Chondrocyte (in vitro differentiated cells): Measurements from ENCODE around the gene LPP. TPM values are rescaled to one million over a fixed set of nuclear protein-coding genes. Genes with fewer than 3 reads are reported as not detected.
A peak's percentile ranks its signal among the peaks of the same experiment; 100 is the strongest.

Experiments
- DNase-seq: peaks from one replicate; pipeline ENCODE4 v3.0.0; 2021; ENCODE audit warnings: mixed read lengths, low spot score
- H3K27ac Mint-ChIP-seq: one replicate; pipeline ENCODE4 v1.8.0; 2021; ENCODE audit warnings: mild to moderate bottlenecking, moderate library complexity, mixed read lengths; ENCODE audit not compliant: unreplicated experiment
- H3K27me3 Mint-ChIP-seq: 2 replicates; pipeline ENCODE4 v1.8.0; 2021; ENCODE audit warnings: low read depth, mixed read lengths
- H3K36me3 Mint-ChIP-seq: 2 replicates; pipeline ENCODE4 v1.8.0; 2021; ENCODE audit warnings: low read depth, mixed read lengths
- H3K4me1 Mint-ChIP-seq: 2 replicates; pipeline ENCODE4 v1.8.0; 2021; ENCODE audit warnings: low read depth, mild to moderate bottlenecking, mixed read lengths
- H3K4me3 Mint-ChIP-seq: one replicate; pipeline ENCODE4 v1.8.0; 2021; ENCODE audit warnings: mild to moderate bottlenecking, moderate library complexity, mixed read lengths; ENCODE audit not compliant: unreplicated experiment
- H3K9me3 Mint-ChIP-seq: 2 replicates; pipeline ENCODE4 v1.8.0; 2021; ENCODE audit warnings: low read depth, mixed read lengths
- total RNA-seq: library from RNA; stranded (reverse); gene quantifications from 3 replicates; pipeline ENCODE4 v1.2.1, GENCODE V29; 2021
- TF ChIP-seq, protein P1 (sequence below): fragments of 200-600 bp; sonication (generic); IDR thresholded peaks from 2 replicates; pipeline ENCODE4 v1.5.0; 2021; ENCODE audit warnings: antibody characterized with exemption, mild to moderate bottlenecking, moderate library complexity

LPP gene
- total RNA-seq, 1 donor from 2014 or later: 295 TPM

- DNase-seq: no peak
- Mint-ChIP-seq H3K27me3 (no peaks in the 10 kb centered on the region), H3K27ac (peak overlapping the region; percentile 60), H3K36me3 (peaks cover 24% of the 10 kb centered on the region), H3K4me3 (no peak overlapping the region), H3K9me3 (no peaks in the 10 kb centered on the region), H3K4me1 (peaks cover 66% of the 10 kb centered on the region)
- TF ChIP-seq, protein P1, sequence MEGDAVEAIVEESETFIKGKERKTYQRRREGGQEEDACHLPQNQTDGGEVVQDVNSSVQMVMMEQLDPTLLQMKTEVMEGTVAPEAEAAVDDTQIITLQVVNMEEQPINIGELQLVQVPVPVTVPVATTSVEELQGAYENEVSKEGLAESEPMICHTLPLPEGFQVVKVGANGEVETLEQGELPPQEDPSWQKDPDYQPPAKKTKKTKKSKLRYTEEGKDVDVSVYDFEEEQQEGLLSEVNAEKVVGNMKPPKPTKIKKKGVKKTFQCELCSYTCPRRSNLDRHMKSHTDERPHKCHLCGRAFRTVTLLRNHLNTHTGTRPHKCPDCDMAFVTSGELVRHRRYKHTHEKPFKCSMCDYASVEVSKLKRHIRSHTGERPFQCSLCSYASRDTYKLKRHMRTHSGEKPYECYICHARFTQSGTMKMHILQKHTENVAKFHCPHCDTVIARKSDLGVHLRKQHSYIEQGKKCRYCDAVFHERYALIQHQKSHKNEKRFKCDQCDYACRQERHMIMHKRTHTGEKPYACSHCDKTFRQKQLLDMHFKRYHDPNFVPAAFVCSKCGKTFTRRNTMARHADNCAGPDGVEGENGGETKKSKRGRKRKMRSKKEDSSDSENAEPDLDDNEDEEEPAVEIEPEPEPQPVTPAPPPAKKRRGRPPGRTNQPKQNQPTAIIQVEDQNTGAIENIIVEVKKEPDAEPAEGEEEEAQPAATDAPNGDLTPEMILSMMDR: no peak
These were observed 334.8 kb downstream of the LPP start for GRCh38 chr3:188488801-188489200.

DNA sequence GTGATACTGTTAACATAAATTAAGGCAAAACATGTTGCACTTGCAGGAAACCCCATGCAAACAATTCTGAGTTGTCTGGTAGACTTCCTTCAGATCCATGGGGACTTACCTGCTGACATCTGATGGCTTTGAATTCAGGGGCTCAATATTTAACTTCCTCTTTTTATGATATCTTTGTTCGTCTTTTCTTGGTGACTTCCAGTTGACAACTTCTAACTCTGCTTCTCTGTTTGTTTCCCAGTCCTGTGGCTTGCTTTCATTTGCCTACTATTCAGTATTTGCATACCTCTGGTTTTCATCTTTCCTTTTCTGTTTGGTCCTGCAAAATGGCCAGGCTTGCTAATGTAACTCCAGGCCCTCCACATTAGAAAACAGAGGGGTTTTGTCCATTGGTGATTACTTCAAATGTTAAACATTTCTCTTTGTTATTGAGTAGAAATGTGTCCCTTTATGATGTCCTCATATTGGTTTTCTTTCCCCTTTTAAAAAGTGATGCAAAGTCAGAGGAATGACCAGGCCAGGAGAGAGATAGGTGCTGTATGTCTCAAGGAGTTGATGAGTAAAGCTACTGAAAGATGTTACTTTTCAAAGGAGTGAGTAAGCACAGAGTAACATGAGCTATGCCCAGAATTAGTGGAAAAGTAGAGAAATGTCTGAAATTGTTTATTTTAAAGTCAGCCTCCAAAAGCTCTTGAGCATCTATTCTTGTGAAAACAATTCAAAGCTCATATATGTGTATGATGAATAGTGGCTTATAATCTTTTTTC, 335.9 kb downstream of the LPP start:
- Mint-ChIP-seq H3K4me1 (peaks cover 57% of the 10 kb centered on the region), H3K9me3 (no peaks in the 10 kb centered on the region), H3K27ac (peak overlapping the region; percentile 60), H3K36me3 (peaks cover 21% of the 10 kb centered on the region), H3K4me3 (no peak overlapping the region), H3K27me3 (no peaks in the 10 kb centered on the region)
- no peak for DNase-seq
- TF ChIP-seq, protein P1: no peak

DNA sequence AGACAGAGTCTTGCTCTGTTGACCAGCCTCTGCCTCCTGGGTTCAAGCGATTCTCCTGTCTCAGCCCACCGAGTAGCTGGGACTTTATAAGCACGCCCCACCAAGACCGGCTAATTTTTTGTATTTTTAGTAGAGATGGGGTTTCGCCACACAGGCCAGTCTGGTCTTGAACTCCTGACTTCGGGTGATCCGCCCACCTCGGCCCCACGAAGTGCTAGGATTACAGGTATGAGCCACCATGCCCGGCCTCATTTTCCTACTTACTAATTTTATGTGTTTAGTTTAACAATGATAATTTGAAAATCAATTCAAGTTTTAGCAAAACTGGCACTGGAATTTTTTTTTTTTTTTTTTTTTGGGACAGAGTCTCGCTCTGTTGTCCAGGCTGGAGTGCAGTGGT, 336.5 kb downstream of the LPP start:
- peaks cover 17% of the 10 kb centered on the region for H3K36me3 Mint-ChIP-seq
- no peaks in the 10 kb centered on the region for H3K9me3 Mint-ChIP-seq
- H3K27me3 Mint-ChIP-seq: no peaks in the 10 kb centered on the region
- no peak overlapping the region for H3K4me3 Mint-ChIP-seq
- DNase-seq: no peak
- H3K27ac Mint-ChIP-seq: peak overlapping the region; percentile 60
- H3K4me1 Mint-ChIP-seq: peaks cover 53% of the 10 kb centered on the region
- TF ChIP-seq, protein P1: no peak

DNA sequence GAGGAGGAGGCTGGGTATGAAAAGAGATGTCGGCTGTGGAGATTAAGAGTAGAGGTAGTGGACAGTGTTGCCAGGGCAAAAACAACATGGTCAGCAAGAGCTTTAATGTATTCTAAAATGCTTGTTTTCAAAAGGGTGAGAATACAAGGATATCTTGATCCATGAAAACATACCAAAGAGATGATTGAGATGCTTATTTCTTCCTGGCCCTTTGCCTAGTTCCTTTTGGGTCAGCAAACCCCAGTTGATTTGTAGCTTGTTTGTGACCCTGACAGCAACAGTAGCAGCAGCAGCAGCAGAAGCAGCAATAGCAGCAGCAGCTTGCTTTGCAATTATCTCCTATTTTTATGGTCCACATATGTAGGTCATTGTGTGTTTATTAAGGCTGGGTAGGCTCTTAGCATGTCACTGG, 337.3 kb downstream of the LPP start:
- H3K27me3 Mint-ChIP-seq: no peaks in the 10 kb centered on the region
- TF ChIP-seq, protein P1: no peak
- no peak for DNase-seq
- peak overlapping the region; percentile 35 for H3K27ac Mint-ChIP-seq
- H3K36me3 Mint-ChIP-seq: peaks cover 14% of the 10 kb centered on the region
- H3K4me3 Mint-ChIP-seq: no peak overlapping the region
- H3K4me1 Mint-ChIP-seq: peaks cover 48% of the 10 kb centered on the region
- no peaks in the 10 kb centered on the region for H3K9me3 Mint-ChIP-seq

DNA sequence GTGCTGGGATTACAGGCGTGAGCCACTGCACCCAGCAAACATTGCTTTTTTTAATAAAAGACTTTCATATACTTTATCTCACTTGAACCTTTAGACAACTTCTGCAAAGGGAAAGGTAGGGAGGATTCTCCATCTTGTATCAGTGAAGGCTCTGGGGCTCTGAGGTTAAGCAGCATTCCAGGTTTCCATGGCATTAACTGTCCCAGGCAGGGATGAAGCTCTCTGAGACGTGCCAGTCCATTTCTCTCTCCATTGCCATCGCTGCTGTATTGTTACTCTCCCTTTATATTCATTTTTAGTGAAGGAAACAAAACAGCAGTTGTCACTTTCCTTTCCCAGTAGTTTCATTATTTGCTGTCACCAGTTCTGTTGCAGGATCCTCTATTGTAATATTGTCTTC, 342.4 kb downstream of the LPP start:
- DNase-seq: no peak
- Mint-ChIP-seq H3K4me3 (no peak overlapping the region), H3K9me3 (no peaks in the 10 kb centered on the region), H3K36me3 (peaks cover 4% of the 10 kb centered on the region), H3K27ac (no peak overlapping the region), H3K27me3 (no peaks in the 10 kb centered on the region), H3K4me1 (peaks cover 33% of the 10 kb centered on the region)
- TF ChIP-seq, protein P1: no peak
